GM12878 (cell line): ENCODE data around the gene PIEZO2. TPM values are rescaled to one million over a fixed set of nuclear protein-coding genes. Genes with fewer than 3 reads are reported as not detected.

Experiments
- BCL11A ChIP-seq: IDR thresholded peaks from 2 replicates; pipeline ENCODE4 v1.6.1; 2011; ENCODE audit warnings: low read depth, low read length
- CBFB ChIP-seq: IDR thresholded peaks from 2 replicates; pipeline ENCODE4 v1.6.1; 2016; ENCODE audit warnings: antibody characterized with exemption, low read depth
- CEBPB ChIP-seq, 2 experiments: fragments of 150-350 bp in 1 of 2; IDR thresholded peaks; 2 replicates each; pipeline ENCODE4 v1.6.1; 2012 to 2014; ENCODE audit warnings: low read depth in 2 of 2, low read length in 2 of 2, borderline replicate concordance in 1 of 2, inconsistent platforms in 1 of 2
- GABPA ChIP-seq: IDR thresholded peaks from 2 replicates; pipeline ENCODE4 v1.6.1; 2014; ENCODE audit warnings: antibody characterized with exemption, low read depth, mild to moderate bottlenecking, inconsistent platforms
- IKZF1 ChIP-seq: fragments of 450-650 bp; conservative IDR thresholded peaks from 2 replicates; pipeline ENCODE4 v1.6.1; 2017; ENCODE audit warnings: antibody characterized with exemption, mild to moderate bottlenecking
- KAT2A ChIP-seq: conservative IDR thresholded peaks from 2 replicates; pipeline ENCODE4 v1.6.1; 2011; ENCODE audit warnings: low read depth, low read length; ENCODE audit not compliant: control insufficient read depth
- POLR2A ChIP-seq: IDR thresholded peaks from 2 replicates; pipeline ENCODE4 v1.6.1; 2011; ENCODE audit warnings: low read depth, mild to moderate bottlenecking, low read length
- TCF3 ChIP-seq: IDR thresholded peaks from 2 replicates; pipeline ENCODE4 v1.6.1; 2012; ENCODE audit warnings: low read depth, mild to moderate bottlenecking, low read length, borderline replicate concordance; ENCODE audit not compliant: insufficient read depth
- YY1 ChIP-seq: IDR thresholded peaks from 2 replicates; pipeline ENCODE4 v1.6.1; 2011; ENCODE audit warnings: low read depth, mild to moderate bottlenecking, low read length
- ZSCAN29 ChIP-seq: fragments of 450-650 bp; IDR thresholded peaks from 2 replicates; pipeline ENCODE4 v1.6.1; 2017; ENCODE audit warnings: mild to moderate bottlenecking, moderate library complexity
- ZZZ3 ChIP-seq: IDR thresholded peaks from 2 replicates; pipeline ENCODE4 v1.6.1; 2011; ENCODE audit warnings: low read depth; ENCODE audit not compliant: control insufficient read depth, insufficient read length
- polyA plus RNA-seq, 11 experiments: library from polyadenylated mRNA; depleted of rRNA in 4 of 11; unstranded in 6 of 11; stranded (reverse) in 5 of 11; fragments of >200 nt; fragmentation: Nextera tagmentation in 4 of 11; fragmentation: Illumina TruSeq in 1 of 11; extraction: Ambion mirVana in 4 of 11; extraction: Trizol in 1 of 11; gene quantifications; 1 replicate in 1 of 11; 2 replicates in 10 of 11; pipeline versions ENCODE4 v1.2.1 to v1.2.3, GENCODE V29; 2011 to 2016; ENCODE audit warnings: inconsistent platforms in 2 of 11, missing spikeins in 2 of 11, low read depth in 1 of 11
- total RNA-seq, 4 experiments: library from RNA; depleted of rRNA in 3 of 4; stranded (reverse); fragments of >200 nt in 3 of 4; fragmentation: Illumina TruSeq in 1 of 4; extraction: Trizol in 1 of 4; gene quantifications; 2 replicates each; pipeline versions ENCODE4 v1.2.1 to v1.2.3, GENCODE V29; 2013 to 2021
- TF ChIP-seq, protein P1 (sequence below): IDR thresholded peaks from 2 replicates; pipeline ENCODE4 v1.6.1; 2011; ENCODE audit warnings: borderline replicate concordance, low read depth, mild to moderate bottlenecking, moderate library complexity, mixed read lengths, low read length; ENCODE audit not compliant: insufficient read depth; ENCODE audit errors: extremely low read length
- TF ChIP-seq, protein P2 (sequence below): fragments of 450-650 bp; formaldehyde crosslinking; IDR thresholded peaks from 2 replicates; pipeline ENCODE4 v1.4.0; 2020; ENCODE audit warnings: mild to moderate bottlenecking, moderate library complexity
- TF ChIP-seq, protein P3 (sequence below): fragments of 450-650 bp; IDR thresholded peaks from 2 replicates; pipeline ENCODE4 v1.6.1; 2018; ENCODE audit warnings: mild to moderate bottlenecking, low read depth, moderate library complexity; ENCODE audit not compliant: partially characterized antibody
- TF ChIP-seq, protein P4 (sequence below): fragments of 450-650 bp; conservative IDR thresholded peaks from 2 replicates; pipeline ENCODE4 v1.6.1; 2017; ENCODE audit warnings: mild to moderate bottlenecking, moderate library complexity
- TF ChIP-seq, protein P5 (sequence below): IDR thresholded peaks from 2 replicates; pipeline ENCODE4 v1.6.1; 2012; ENCODE audit warnings: low read depth, low read length, improper control_type of control experiment

The PIEZO2 gene
- total and polyA plus RNA-seq, 10 of the 15 experiments (the other 5 are each of a cell fraction or from before 2014, with no cell fraction given), result 6.7 to 42.3 (median 27.4) TPM

DNA sequence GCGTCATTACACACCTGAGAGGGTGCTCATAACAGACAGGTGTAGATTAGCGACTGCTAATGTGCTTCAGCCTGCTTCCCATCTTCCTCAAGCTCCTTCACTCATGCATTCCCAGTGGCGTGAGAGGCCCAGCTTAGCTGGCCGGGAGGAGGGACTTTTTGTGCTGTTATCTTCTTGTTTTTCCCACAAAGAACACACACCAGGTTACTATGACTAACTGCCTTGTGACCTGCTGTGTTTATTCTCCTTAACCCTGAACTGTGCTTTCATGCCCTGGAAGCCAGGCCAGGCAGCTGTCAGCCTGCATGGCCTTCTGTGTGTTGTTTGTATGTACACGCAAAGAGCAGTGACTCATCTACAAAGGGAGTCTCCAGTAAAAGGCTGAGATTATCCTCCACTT lies 143.8 kb downstream of the PIEZO2 start (continued):
- TF ChIP-seq, protein P1, sequence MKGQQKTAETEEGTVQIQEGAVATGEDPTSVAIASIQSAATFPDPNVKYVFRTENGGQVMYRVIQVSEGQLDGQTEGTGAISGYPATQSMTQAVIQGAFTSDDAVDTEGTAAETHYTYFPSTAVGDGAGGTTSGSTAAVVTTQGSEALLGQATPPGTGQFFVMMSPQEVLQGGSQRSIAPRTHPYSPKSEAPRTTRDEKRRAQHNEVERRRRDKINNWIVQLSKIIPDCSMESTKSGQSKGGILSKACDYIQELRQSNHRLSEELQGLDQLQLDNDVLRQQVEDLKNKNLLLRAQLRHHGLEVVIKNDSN, result no peak
- TF ChIP-seq, protein P2, sequence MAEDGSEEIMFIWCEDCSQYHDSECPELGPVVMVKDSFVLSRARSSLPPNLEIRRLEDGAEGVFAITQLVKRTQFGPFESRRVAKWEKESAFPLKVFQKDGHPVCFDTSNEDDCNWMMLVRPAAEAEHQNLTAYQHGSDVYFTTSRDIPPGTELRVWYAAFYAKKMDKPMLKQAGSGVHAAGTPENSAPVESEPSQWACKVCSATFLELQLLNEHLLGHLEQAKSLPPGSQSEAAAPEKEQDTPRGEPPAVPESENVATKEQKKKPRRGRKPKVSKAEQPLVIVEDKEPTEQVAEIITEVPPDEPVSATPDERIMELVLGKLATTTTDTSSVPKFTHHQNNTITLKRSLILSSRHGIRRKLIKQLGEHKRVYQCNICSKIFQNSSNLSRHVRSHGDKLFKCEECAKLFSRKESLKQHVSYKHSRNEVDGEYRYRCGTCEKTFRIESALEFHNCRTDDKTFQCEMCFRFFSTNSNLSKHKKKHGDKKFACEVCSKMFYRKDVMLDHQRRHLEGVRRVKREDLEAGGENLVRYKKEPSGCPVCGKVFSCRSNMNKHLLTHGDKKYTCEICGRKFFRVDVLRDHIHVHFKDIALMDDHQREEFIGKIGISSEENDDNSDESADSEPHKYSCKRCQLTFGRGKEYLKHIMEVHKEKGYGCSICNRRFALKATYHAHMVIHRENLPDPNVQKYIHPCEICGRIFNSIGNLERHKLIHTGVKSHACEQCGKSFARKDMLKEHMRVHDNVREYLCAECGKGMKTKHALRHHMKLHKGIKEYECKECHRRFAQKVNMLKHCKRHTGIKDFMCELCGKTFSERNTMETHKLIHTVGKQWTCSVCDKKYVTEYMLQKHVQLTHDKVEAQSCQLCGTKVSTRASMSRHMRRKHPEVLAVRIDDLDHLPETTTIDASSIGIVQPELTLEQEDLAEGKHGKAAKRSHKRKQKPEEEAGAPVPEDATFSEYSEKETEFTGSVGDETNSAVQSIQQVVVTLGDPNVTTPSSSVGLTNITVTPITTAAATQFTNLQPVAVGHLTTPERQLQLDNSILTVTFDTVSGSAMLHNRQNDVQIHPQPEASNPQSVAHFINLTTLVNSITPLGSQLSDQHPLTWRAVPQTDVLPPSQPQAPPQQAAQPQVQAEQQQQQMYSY (CRISPR knock-in tag), result no peak
- TF ChIP-seq POLR2A (no peak), BCL11A (0 out of 2 replicates have a peak, but pooled peaks have one; percentile 7), YY1 (0 out of 2 replicates have a peak, but pooled peaks have one; percentile 19), ZZZ3 (no peak), CBFB (peak; percentile 24; the same call in 1 of the 2 replicates), IKZF1 (peak; percentile 63), KAT2A (no peak), GABPA (no peak), ZSCAN29 (no peak), CEBPB (IDR thresholded peaks at IDR 0.05; ENCODE audit: borderline replicate concordance in 1 of 2, low read depth in 2 of 2, low read length in 2 of 2) (no peak), TCF3 (peak; percentile 29; the same call in 1 of the 2 replicates)
- TF ChIP-seq, protein P3, sequence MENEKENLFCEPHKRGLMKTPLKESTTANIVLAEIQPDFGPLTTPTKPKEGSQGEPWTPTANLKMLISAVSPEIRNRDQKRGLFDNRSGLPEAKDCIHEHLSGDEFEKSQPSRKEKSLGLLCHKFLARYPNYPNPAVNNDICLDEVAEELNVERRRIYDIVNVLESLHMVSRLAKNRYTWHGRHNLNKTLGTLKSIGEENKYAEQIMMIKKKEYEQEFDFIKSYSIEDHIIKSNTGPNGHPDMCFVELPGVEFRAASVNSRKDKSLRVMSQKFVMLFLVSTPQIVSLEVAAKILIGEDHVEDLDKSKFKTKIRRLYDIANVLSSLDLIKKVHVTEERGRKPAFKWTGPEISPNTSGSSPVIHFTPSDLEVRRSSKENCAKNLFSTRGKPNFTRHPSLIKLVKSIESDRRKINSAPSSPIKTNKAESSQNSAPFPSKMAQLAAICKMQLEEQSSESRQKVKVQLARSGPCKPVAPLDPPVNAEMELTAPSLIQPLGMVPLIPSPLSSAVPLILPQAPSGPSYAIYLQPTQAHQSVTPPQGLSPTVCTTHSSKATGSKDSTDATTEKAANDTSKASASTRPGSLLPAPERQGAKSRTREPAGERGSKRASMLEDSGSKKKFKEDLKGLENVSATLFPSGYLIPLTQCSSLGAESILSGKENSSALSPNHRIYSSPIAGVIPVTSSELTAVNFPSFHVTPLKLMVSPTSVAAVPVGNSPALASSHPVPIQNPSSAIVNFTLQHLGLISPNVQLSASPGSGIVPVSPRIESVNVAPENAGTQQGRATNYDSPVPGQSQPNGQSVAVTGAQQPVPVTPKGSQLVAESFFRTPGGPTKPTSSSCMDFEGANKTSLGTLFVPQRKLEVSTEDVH, result no peak
- TF ChIP-seq, protein P4, sequence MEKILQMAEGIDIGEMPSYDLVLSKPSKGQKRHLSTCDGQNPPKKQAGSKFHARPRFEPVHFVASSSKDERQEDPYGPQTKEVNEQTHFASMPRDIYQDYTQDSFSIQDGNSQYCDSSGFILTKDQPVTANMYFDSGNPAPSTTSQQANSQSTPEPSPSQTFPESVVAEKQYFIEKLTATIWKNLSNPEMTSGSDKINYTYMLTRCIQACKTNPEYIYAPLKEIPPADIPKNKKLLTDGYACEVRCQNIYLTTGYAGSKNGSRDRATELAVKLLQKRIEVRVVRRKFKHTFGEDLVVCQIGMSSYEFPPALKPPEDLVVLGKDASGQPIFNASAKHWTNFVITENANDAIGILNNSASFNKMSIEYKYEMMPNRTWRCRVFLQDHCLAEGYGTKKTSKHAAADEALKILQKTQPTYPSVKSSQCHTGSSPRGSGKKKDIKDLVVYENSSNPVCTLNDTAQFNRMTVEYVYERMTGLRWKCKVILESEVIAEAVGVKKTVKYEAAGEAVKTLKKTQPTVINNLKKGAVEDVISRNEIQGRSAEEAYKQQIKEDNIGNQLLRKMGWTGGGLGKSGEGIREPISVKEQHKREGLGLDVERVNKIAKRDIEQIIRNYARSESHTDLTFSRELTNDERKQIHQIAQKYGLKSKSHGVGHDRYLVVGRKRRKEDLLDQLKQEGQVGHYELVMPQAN, result no peak
- TF ChIP-seq, protein P5, sequence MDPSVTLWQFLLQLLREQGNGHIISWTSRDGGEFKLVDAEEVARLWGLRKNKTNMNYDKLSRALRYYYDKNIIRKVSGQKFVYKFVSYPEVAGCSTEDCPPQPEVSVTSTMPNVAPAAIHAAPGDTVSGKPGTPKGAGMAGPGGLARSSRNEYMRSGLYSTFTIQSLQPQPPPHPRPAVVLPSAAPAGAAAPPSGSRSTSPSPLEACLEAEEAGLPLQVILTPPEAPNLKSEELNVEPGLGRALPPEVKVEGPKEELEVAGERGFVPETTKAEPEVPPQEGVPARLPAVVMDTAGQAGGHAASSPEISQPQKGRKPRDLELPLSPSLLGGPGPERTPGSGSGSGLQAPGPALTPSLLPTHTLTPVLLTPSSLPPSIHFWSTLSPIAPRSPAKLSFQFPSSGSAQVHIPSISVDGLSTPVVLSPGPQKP, result no peak
